SKM-1 (cell line): Measurements from ENCODE around the gene PVALEF.

Experiments
- DNase-seq: peaks from one replicate; lab custom pipeline; 2025; ENCODE audit not compliant: unreplicated experiment; lab: John Stamatoyannopoulos, UW

The PVALEF gene

DNA sequence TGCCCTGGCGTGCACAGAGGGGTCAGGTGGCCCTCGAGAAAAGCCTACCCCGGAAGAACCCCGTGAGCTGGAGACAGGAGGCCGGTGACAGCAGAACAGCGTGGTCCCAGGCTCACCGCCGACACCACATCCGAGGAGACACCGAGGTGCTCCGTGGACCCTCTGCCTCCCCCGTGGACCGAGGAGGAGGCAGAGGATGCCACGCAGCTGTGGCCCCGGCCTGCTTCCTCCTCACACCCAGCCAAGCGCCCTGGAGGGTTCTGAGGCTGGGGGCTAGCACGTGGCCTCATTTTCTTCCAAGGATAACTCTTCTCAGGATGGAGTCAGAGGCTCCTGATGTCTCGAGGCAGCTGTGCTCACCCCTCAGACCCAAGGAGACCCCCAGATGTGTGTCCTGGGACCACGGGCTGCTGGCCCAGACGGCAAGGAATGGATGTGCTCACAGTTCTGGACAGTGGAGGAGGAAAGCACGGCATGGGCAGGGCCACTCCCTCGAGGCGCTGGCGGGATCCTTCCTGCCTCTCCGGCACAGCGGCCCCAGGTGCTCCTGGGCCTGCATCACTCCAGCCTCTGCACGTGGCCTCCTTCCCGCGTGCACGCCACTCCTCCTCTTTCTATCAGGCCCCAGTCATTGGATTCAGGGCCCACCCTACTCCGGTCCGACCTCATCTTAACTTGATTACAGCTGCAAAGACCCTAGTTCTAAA is 4.4 kb upstream of the PVALEF start:
- no peak for DNase-seq

DNA sequence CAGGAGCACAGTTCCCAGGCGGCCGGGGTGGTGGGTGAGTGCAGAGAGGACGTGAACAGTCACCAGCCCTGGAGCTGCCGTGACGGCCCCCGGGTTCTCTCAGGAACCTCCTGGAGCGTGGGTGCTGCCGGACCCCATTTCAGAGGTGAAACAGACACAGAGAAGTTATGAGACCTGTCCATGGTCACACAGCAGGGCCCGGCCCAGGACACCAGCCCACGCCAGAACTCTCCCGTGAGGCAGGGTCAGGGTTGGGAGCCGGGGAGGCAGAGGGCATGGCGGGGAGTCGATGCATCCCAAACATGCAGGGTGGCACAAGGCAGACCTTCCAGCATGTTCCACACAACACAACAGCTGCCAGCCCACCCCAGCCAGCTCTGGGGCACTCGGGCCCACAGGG is 3.8 kb upstream of the PVALEF start:
- DNase-seq = no peak

DNA sequence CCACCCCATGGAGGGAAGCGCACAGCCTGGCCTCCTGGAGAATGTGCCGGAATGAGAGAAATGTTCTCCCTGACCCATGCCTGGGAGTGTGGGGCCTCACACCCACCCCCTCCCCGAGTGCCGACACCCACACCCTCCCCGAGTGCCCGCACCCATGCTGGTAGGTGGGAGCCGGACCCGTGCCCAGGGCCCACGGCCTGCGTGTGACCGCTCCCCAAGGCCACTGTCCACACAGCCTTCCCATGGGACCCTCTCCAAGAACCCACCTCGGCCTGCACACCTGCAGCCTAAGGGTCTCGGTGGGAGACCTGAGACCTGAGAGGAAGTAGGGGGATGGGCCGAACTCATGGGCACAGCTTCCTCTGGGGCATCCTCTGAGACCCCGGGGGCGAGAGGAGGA is 3.3 kb upstream of the PVALEF start:
- no peak for DNase-seq

DNA sequence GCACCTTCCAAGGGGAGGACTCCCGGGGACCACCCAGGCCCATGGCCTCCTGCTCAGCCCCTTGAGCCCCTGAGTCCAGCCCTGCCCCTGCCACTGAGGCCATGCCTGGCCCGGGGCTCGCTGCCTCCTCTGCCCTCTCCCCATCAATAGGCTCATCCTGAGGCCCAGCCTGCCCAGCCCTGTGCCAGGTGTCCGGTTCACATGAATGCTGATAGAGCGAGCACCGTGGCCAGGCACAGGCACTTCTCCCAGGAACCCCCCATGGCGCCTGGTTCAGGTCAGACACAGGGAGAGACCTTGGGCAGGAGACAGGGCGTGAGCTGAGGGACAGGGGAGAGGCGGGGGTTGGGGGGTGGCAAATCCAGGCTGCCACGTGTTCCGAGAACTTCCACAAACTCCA is 2.8 kb upstream of the PVALEF start:
- no peak for DNase-seq

DNA sequence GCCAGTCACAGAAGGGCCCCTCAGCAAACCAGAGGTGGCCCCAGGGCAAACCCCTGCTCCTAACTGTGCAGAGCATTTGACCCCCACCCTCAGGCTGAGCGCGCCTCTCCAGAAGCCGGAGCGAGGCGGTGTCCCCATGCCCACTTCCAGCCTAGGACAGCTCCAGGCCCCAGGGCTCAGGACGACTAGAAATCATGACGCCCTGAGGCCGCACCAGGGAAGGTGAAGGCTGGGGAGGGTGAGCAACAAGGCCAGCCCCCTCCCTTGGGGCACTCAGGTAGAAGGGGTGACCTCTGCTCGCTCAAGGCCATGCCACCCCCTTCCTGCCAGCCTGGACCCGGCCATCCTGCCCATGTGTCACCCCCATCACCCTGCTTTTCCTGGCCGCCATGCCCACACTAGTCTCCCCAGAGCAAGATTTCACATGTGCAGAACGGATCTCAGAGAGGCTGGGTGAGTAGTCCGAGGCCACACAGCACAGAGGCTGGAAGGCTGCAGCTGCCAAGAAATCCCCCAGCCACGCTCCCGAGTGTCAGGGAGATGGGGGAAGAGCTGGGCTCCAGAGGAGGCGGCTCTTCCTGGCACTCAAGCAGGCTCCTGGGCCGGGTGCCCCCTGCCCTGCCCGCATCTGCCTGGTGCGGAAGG is 2.1 kb upstream of the PVALEF start:
- DNase-seq = no peak

DNA sequence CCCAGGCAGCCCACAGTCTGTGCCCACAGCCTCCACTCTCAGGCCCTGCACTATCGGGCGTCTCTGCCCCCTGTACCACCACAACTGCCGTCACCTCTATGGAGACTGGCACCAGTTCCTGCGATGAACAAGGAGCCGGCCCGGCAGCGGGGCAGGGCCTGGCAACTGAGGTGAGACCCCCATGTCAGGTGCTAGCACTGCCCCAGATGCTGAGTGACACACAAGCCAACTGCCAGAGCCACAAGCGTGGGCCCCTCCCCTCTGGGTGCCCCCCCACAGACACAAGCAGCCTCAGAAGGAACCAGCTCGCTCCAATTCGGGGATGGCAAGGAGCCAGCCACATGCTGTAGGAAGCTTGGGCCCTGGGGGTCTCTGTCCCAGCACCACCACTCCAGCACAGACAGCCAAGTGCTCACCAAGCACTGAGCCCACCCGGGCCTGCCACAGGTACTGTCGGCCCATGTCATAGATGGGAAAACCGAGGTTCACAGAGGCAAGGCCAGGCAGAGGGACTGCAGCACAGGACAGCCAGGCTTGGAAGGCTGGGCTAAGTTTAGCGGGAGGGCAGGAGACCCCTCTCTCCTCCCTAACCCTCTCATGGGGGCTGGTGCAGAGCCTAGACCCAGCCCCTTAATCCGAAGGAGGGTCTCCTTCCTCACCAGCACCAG is 1.5 kb upstream of the PVALEF start:
- no peak for DNase-seq

DNA sequence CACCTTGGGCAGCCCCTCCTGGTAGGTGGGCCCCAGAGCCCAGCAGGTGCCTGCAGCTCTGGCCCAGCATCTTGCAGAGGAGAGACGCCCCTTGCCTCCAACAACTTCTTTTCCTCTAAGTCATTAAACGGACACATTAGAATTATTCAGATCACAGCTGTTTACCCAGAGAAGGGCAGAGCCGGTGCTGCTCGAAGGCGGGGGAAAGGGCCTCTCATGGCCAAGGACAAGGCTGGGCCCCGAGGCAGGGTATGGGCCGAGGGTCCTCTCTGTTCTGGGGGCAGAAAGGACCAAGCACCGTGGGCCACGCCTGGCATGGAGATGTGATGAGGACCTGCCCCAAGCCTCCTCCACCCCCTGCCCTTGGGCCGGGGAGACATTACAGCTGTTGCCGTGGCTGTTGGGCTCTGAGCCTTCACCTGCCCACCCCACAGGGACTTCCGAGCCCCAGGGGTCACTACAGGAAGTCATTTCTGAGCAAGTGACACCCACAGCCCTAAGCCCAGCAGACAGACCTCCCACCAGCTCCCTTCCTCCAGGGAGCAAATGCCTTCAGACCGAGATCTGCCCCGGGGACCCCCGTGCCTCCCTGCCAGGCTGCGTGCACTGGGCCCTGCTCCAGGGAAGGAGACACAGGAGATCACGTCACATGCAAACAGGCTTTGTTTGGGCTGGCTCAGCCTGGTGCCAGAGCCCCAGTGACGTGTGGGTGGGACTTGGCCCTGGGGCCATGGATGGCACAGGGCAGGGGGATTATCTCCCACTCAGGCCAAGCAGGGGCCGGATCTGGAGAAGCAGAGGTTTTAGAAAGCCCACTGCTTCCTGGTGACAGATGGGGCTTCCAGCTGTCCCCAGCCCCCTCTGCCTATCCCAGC is 699 bp upstream of the PVALEF start:
- DNase-seq = no peak

DNA sequence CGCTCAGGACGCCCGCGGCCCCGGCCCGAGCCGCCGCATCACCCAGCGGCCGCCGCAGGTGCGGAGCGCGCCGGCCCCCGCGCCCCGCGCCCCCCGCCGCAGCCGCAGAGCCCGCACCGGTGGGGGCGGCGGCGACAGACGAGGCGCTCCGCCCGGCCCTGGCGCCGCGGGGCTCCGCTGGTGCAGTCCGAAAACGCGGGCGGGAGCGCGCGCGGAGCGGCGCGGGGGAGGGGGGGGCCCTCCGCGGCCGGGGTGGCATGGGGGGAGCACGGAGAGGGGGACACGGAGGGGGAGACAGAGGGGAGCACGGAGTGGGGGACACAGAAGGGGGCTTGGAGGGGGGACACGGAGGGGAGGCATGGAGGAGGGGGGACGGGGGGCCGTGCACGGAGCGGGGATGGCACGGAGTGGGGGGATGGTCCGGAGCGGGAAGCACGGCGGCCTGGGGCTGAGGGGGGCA is 756 bp downstream of the PVALEF start, which contains the start of gene AATK:
Gene AATK (minus strand): TSS at position 189 of the 460 bp plus-strand sequence. CDS start 229 bp downstream, outside the sequence.
- no peak for DNase-seq

DNA sequence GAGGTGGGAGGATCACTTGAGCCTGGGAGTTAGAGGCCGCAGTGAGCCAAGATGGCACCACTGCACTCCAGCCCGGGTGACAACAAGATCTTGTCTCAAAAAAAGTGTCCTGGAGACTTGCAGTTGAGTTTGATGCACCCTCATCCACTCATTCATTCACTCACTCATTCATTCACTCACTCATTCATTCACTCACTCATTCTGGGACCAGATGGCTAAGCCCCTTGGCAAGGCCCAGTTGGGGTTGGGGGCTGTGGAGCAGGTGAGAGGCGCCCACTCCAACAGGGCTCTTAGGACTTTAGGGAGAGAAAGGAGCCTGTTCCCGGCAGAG is 1.9 kb downstream of the PVALEF start:
- DNase-seq = no peak

DNA sequence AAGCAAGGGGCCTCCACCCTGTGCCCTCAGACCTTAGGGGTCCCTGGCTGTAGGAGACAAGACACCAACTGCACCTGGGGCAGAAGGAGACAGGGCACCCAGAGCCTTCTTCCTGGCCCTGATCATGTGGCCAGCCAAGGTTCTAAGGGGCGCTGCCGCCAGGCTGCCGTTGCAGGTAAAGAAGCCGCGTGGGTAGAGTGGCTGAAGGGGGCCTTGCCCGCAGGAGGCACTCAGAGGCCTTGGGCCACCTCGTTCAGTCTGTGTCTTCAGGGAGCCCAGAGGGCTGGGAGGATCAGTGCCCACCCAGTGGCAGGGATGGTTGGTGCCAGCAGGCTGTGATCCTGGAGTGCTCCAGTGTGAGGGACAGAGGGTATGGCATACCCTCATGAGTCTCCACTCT is 2.3 kb downstream of the PVALEF start:
- no peak for DNase-seq

DNA sequence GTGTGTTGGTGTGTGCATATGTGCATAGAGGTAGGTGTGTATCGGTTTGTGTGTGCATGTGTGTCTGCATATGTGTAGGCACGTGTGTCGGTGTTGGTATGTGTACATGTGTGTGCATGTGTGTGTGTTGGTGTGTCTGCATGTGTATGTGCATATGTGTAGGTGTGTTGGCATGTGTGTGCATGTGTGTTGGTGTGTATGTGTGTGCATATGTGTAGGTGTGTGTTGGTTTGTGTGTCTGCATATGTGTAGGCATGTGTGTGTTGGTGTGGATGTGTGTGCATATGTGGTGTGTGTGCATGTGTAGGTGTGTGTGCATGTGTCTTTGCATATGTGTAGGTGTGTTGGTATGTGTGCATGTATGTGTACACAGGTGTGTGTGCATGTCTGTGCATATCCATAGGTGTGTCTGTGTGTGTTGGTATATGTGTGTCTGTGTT is 4.6 kb downstream of the PVALEF start:
- no peak for DNase-seq

DNA sequence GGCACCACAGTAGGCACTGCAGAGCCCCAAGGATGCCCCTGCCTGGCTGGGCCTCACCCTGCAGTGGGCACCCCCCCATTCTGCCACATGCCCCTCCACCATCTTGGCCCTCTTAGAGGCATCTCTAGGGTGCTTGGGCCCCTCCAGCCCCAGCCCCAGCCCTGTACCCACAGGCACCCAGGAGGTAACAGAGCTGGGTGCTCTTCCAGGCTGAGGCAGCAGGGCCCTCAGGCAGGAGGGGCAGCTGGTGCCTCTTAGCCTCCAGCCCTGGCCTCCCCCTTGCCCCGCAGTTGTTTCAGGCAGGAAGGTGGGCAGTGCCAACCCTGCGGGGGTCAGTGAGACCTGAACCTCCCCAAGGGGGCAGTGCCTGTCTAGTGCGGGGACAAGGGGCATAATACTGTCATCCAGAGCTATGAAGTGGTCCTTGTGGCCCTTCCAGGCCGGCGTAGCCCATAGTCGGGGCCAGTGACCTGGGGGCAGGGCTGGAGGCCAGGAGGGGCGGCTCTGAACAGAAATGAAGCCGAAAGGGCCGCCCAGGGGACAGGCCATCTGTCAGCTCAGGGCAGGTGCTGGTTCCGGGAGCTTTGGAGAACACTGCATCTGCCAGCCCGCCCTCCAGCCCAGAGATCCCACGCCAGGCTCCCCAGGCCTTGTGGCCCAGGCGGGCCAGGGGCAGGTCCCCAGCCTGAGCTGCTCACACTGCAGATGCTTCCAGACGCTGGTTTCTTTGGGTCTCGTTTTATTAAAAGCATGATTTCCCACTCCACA is 5.6 kb downstream of the PVALEF start:
- no peak for DNase-seq

DNA sequence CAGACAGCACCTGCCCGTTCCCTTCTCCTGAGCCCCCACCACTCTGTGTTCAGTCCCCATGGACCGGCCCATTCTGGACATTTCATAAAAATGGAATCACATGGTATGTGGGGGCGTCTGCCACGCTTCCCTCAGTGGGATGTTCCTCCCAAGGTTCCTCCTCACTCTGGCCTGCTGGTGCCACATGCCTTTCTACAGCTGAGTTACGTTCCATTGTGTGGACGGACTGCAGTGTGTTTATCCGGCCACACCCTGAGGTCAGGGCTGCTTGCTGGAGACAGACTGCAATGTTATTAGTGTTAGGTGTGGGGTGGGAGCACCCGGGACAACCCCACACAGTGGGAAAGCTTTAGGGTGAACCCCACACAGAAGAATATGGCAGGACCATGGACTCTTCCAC is 6.6 kb downstream of the PVALEF start:
- DNase-seq = no peak

DNA sequence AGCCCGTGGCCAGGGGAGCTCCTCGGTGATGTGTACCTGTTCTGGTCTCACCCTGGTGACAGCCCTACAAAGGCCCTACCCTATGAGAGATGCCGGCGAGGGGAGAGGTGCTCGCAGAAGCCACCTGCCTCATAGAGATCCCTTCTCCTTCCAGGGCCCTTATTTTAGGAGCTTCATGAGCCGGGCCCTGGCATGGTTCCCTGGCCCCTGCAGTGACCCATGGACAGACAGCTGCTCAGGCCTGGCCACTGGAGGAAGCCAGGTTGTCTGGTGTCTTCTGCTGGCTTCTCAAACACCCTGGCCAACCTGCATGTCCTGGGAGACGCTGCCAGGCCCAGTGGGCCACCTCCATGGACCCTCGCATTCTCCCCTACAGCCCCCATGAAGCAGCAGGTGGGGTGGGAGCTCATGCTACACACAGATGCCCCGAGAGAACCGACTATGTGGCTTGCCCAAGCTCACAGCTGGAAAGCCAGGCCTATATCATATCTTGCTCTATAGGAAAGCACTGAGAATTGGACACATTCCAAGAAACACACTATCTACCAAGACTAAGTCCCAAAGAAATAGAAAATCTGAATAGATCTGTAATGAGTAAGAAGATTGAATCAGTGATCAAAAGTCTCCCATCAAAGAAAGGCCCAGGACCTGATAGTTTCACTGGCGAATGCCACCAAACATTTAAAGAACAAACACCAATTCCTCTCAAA is 7.9 kb downstream of the PVALEF start:
- DNase-seq = no peak

DNA sequence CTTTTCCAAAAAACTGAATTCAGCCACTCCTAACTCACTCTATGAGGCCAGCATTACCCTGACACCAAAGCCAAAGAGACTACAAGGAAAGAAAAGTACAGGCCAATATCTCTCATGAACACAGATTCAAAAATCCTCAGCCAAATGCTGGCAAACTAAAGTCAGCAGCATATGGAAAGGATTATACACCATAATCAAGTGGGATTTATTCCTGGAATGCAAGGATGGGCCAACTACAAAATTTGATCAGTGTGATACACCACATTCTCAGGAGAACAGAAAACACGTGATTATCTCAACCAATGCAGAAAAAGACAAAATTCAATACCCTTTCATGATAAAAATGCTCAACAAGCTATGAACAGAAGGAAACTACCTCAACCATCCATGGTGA is 8.5 kb downstream of the PVALEF start:
- DNase-seq = no peak

DNA sequence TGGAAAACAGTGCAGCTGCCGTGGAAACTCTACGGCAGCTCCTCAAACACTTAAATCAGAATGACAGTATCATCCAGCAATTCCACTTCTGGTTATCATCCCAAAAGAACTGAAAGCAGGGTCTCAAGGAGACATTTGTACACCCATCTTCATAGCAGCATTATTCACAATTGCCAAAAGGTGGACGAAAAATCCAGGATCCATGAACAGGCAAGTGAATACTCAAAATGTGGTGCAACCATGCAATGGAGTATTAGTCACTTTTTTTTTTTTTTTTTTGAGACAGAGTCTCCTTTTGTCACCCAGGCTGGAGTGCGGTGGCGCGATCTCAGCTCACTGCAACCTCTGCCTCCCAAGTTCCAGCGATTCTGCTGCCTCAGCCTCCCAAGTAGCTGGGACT is 11.4 kb downstream of the PVALEF start:
- no peak for DNase-seq

DNA sequence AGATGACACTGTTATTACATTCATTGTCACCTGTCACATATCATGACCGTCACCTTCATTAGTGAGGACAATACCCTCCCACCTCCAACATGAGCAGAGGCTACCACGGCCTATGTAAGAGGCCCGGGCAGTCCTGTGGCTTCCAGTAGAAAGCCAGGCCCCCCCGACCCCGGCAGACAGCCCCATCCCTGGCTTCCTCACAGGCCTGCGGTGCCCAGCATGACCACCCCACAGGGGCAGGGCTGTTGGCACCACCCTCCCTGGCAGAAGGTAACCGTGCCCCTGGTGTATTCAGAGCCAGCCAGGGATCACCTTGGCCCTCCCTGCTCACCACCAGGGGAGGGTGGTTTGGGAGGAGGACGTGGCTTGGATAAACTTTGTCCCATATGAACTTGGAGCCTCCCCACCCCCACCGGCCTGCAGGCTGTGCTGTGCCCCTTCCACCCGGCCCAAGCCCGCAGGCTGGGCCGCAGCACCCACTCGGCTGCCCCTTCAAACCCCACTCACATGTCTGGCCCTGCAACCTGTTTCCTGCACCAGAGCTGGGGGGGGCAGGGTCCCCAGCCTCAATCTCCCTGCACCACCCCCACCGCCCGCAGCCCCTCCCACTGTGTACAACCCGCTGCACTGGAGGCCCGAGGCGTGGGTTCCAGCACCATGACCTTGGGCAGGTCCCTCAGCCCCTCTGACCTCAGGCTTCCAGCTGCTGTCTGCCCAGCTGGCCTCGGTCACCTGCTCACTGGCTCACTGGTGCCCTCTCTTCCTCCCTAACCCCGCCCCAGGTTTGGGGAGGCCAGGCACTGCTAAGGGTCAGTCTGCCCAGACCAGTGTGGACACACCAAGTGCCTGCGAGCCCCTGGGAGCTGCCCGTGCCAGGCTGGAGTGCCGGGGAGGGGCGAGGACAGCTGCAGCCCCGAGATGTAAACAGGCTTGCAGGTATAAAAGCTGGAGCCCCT is 13.1 kb downstream of the PVALEF start:
- no peak for DNase-seq

DNA sequence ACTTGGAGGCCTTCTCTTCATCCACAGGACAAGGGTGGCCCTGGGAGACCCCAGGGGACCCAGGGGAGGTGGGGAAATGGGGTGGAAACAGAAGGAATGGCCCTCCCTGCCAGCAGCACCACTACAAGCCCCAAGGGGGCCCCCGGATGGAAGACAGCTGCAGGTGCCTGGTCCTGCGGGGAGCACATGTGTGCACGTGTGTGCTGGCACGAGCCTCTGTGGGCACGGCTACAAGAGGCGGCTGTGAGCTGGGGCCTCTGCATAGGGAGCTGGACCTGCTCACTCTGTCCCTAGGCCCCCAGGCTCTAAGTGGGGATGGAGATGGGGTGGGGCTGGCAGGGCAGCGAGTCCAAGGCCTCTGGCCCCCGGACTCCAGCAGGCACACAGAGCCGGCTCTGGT is 13.9 kb downstream of the PVALEF start:
- no peak for DNase-seq

DNA sequence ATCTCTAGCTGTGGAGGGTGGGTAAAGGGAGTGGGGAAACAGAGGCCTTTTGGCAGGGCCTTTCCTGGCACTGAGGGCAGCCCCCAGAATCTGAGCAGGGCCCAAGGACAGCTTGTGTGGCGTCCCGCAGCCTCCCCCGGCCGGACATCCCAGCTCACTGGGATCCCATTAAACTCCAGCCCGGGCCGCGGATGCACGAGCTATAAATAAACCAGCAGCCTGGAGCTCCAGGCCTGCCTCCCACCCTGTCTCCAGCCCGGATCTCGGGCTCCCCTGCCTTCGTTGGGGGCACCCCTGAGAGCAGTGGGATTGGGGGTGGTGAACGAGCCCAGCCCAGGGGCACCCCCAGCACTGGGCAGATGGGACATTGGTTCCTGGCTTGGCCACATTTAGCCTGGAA is 14.6 kb downstream of the PVALEF start:
- no peak for DNase-seq
